ENCODE data around the gene ARHGAP44. TPM values are rescaled to one million over a fixed set of nuclear protein-coding genes. Genes with fewer than 3 reads are reported as not detected.

Gene ARHGAP44
- total and polyA plus RNA-seq, 9 of the 15 experiments (the other 6 are each of a cell fraction or from before 2014, with no cell fraction given), result 0.01 to 0.68 (median 0.07) TPM; not detected in 1

GRCh38 chr17:13035420-13035819 lies 246.1 kb downstream of the ARHGAP44 start:
- POLR2A ChIA-PET, result no interaction called here
- Histone ChIP-seq H3K27ac (ENCODE audit: extremely low read depth, low read depth, low read length) (no peak overlapping the region), H3K9me1 (ENCODE audit: control insufficient read depth, insufficient read depth, low read length) (no peaks in the 10 kb centered on the region), H3K9ac (ENCODE audit: insufficient read depth in 1 of 2, low read depth in 2 of 2, low read length in 2 of 2) (no peak overlapping the region), H3K79me2 (ENCODE audit: control insufficient read depth, insufficient read depth, low read length) (no peaks in the 10 kb centered on the region), H3K4me2 (ENCODE audit: insufficient read depth, low read length) (no peak overlapping the region), H2AFZ (ENCODE audit: low read depth, low read length) (no peak overlapping the region), H4K20me1 (replicated peaks; ENCODE audit: control insufficient read depth, insufficient read depth, low read length) (no peaks in the 10 kb centered on the region), H3K4me3 (no peak overlapping the region), H3K36me3 (ENCODE audit: control insufficient read depth, insufficient read depth, low read length) (no peaks in the 10 kb centered on the region), H3K9me3 (replicated peaks; ENCODE audit: control insufficient read depth, insufficient read depth, low read depth, low read length) (no peaks in the 10 kb centered on the region), H3K4me1 (replicated peaks in 1 of 2; ENCODE audit: control insufficient read depth in 2 of 2, insufficient read depth in 2 of 2, low read length in 2 of 2) (no peaks in the 10 kb centered on the region), H3K27me3 (ENCODE audit: control insufficient read depth in 2 of 2, insufficient read depth in 2 of 2, low read length in 2 of 2) (no peaks in the 10 kb centered on the region)
- FAIRE-seq, result no peak
- in situ Hi-C loops (cut with MboI), result no loop called here
- DNase-seq (ENCODE audit: extremely low read depth in 1 of 4, low spot score in 3 of 4), result no peak
- ATAC-seq, result no peak
- no TSS peak for BruUV-seq (replicated peaks)
- CTCF ChIA-PET (ENCODE audit: low intra/inter-chr PET ratio), result no interaction called here
- 0% methylated on average over 1 of the region's 1 CpG for WGBS (ENCODE audit: insufficient coverage, low coverage, missing lambda C conversion rate)
- intact Hi-C loops (cut with micrococcal nuclease), result no loop called here
- no peak for TF ChIP-seq ZNF717 (CRISPR knock-in tag; IDR thresholded peaks at IDR 0.05)
- no peak for TF ChIP-seq AFF4 (CRISPR knock-in tag; IDR thresholded peaks at IDR 0.05)
- no peak for TF ChIP-seq FOXJ2 (tag; IDR thresholded peaks at IDR 0.05)
- TF ChIP-seq LEF1 (IDR thresholded peaks at IDR 0.05), result no peak
- TF ChIP-seq NKRF (IDR thresholded peaks at IDR 0.05; ENCODE audit: borderline replicate concordance), result no peak
- no peak for TF ChIP-seq ZNF764 (CRISPR knock-in tag; IDR thresholded peaks at IDR 0.05; ENCODE audit: low read depth)
- no peak for TF ChIP-seq ILF3 (IDR thresholded peaks at IDR 0.05; ENCODE audit: borderline replicate concordance)
- no peak for TF ChIP-seq CBFA2T3 (IDR thresholded peaks at IDR 0.05)
- TF ChIP-seq, protein P1, sequence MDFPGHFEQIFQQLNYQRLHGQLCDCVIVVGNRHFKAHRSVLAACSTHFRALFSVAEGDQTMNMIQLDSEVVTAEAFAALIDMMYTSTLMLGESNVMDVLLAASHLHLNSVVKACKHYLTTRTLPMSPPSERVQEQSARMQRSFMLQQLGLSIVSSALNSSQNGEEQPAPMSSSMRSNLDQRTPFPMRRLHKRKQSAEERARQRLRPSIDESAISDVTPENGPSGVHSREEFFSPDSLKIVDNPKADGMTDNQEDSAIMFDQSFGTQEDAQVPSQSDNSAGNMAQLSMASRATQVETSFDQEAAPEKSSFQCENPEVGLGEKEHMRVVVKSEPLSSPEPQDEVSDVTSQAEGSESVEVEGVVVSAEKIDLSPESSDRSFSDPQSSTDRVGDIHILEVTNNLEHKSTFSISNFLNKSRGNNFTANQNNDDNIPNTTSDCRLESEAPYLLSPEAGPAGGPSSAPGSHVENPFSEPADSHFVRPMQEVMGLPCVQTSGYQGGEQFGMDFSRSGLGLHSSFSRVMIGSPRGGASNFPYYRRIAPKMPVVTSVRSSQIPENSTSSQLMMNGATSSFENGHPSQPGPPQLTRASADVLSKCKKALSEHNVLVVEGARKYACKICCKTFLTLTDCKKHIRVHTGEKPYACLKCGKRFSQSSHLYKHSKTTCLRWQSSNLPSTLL (IDR thresholded peaks at IDR 0.05), result no peak
- no peak for TF ChIP-seq USF1 (CRISPR knock-in tag; IDR thresholded peaks at IDR 0.05)
- no peak for TF ChIP-seq HEY1 (CRISPR knock-in tag; IDR thresholded peaks at IDR 0.05; ENCODE audit: borderline replicate concordance)
- TF ChIP-seq SRSF3 (IDR thresholded peaks at IDR 0.05; ENCODE audit: insufficient read depth, low read length), result no peak
- TF ChIP-seq ELF2 (CRISPR knock-in tag; IDR thresholded peaks at IDR 0.05), result no peak
- no peak for TF ChIP-seq ZNF76 (CRISPR knock-in tag; IDR thresholded peaks at IDR 0.05; ENCODE audit: borderline replicate concordance)
- TF ChIP-seq TEAD2 (tag; IDR thresholded peaks at IDR 0.05), result no peak

Data from K562 (cell line).